Natural killer cell (primary cell): Measurements from ENCODE around the gene FHDC1. TPM values are rescaled to one million over a fixed set of nuclear protein-coding genes. Genes with fewer than 3 reads are reported as not detected.

Source experiments
- ATAC-seq, 3 donors: fragments of 150-1000 bp in 2 of 3; fragments of 200-7000 bp in 1 of 3; cut with Tn5 transposase; 1 replicate in 1 of 3; 2 replicates in 2 of 3; pipeline ENCODE4 v1.10.0; 2021; ENCODE audit warnings: mild to moderate bottlenecking in 2 of 3, moderate library complexity in 2 of 3
- DNase-seq, 2 donors: peaks; one replicate each; pipeline versions ENCODE4 v3.0.0 to v3.0.0-alpha.2; 2013 to 2021; ENCODE audit warnings: mixed read lengths in 1 of 2
- H3K27ac ChIP-seq: one replicate; pipeline ENCODE4 v1.5.1; 2013; ENCODE audit warnings: mild to moderate bottlenecking, low read length
- H3K27me3 ChIP-seq: one replicate; pipeline ENCODE4 v1.6.1; 2013; ENCODE audit warnings: low read length; ENCODE audit not compliant: control insufficient read depth, insufficient read depth
- H3K36me3 ChIP-seq: one replicate; pipeline ENCODE4 v1.6.1; 2013; ENCODE audit warnings: low read length; ENCODE audit not compliant: control insufficient read depth, insufficient read depth
- H3K4me1 ChIP-seq: one replicate; pipeline ENCODE4 v1.6.1; 2013; ENCODE audit warnings: low read length; ENCODE audit not compliant: control insufficient read depth, insufficient read depth
- H3K4me3 ChIP-seq: one replicate; pipeline ENCODE4 v1.5.1; 2013; ENCODE audit warnings: low read length
- H3K9me3 ChIP-seq: one replicate; pipeline ENCODE4 v1.6.1; 2013; ENCODE audit warnings: low read length; ENCODE audit not compliant: control insufficient read depth, insufficient read depth
- H3K27ac Mint-ChIP-seq, 2 donors: one replicate each; pipeline ENCODE4 v1.8.0; 2022; ENCODE audit warnings: mild to moderate bottlenecking in 2 of 2, mixed read lengths in 2 of 2, moderate library complexity in 1 of 2
- H3K27me3 Mint-ChIP-seq, 2 donors: one replicate each; pipeline ENCODE4 v1.8.0; 2022; ENCODE audit warnings: low read depth in 2 of 2, mixed read lengths in 2 of 2
- H3K36me3 Mint-ChIP-seq: one replicate; pipeline ENCODE4 v1.8.0; 2022; ENCODE audit warnings: mixed read lengths
- H3K4me1 Mint-ChIP-seq, 2 donors: one replicate each; pipeline ENCODE4 v1.8.0; 2022; ENCODE audit warnings: mixed read lengths in 2 of 2
- H3K4me3 Mint-ChIP-seq: one replicate; pipeline ENCODE4 v1.8.0; 2022; ENCODE audit warnings: mild to moderate bottlenecking, moderate library complexity, mixed read lengths
- H3K9me3 Mint-ChIP-seq, 2 donors: one replicate each; pipeline ENCODE4 v1.8.0; 2022; ENCODE audit warnings: mixed read lengths in 2 of 2
- CTCF ChIP-seq: fragments of 200-600 bp; IDR thresholded peaks from one replicate; pipeline ENCODE4 v1.8.0; 2022; ENCODE audit warnings: antibody characterized with exemption
- WGBS: methylation state at CpG from one replicate; pipeline ENCODE4 v1.1.7; 2013; ENCODE audit warnings: missing lambda C conversion rate; ENCODE audit not compliant: insufficient coverage; 5-methylcytosine and 5-hydroxymethylcytosine counted together
- intact Hi-C: fragments of 100-400 bp; cut with micrococcal nuclease; formaldehyde crosslinking; loops from one replicate; pipeline ENCODE4 v1.14.2; 2022
- total RNA-seq, 4 donors: library from RNA; stranded (reverse); fragments of 120-200 nt in 1 of 4; gene quantifications; one replicate each; pipeline versions ENCODE4 v1.2.3 to v1.2.4, GENCODE V29; 2013 to 2022

FHDC1 gene
- total RNA-seq, 3 donors from 2014 or later (not counting 1 experiment from before 2014, with no cell fraction given): 0.10 to 0.23 (median 0.16) TPM

GRCh38 chr4:152976212-152976761 lies 40.2 kb downstream of the FHDC1 start:
- Mint-ChIP-seq H3K4me3 (no peak overlapping the region), H3K27me3 (no peaks in the 10 kb centered on the region), H3K9me3 (no peaks in the 10 kb centered on the region), H3K27ac (no peak overlapping the region), H3K36me3 (no peaks in the 10 kb centered on the region), H3K4me1 (no peaks in the 10 kb centered on the region)
- H3K9me3 ChIP-seq: no peaks in the 10 kb centered on the region
- no peak overlapping the region for H3K27ac ChIP-seq
- no peak overlapping the region for H3K4me3 ChIP-seq
- no peaks in the 10 kb centered on the region for H3K36me3 ChIP-seq
- H3K27me3 ChIP-seq: no peaks in the 10 kb centered on the region
- 94% methylated on average over 28 of the region's 28 CpGs for WGBS
- TF ChIP-seq CTCF: no peak
- H3K4me1 ChIP-seq: no peaks in the 10 kb centered on the region
- intact Hi-C loops: no loop called here
- ATAC-seq (no peak), DNase-seq (no peak)

GRCh38 chr4:152979731-152980330 lies 43.7 kb downstream of the FHDC1 start:
- no peak overlapping the region for H3K4me3 ChIP-seq
- H3K27me3 Mint-ChIP-seq: no peaks in the 10 kb centered on the region
- H3K36me3 Mint-ChIP-seq: no peaks in the 10 kb centered on the region
- H3K4me1 ChIP-seq: no peaks in the 10 kb centered on the region
- H3K4me3 Mint-ChIP-seq: no peak overlapping the region
- no peak overlapping the region for H3K27ac Mint-ChIP-seq
- intact Hi-C loops: no loop called here
- no peaks in the 10 kb centered on the region for H3K9me3 ChIP-seq
- no peaks in the 10 kb centered on the region for H3K9me3 Mint-ChIP-seq
- H3K36me3 ChIP-seq: no peaks in the 10 kb centered on the region
- DNase-seq: no peak
- no peak overlapping the region for H3K27ac ChIP-seq
- no peaks in the 10 kb centered on the region for H3K4me1 Mint-ChIP-seq
- no peak for ATAC-seq
- no peak for TF ChIP-seq CTCF
- no peaks in the 10 kb centered on the region for H3K27me3 ChIP-seq
- 86% methylated on average over 10 of the region's 10 CpGs for WGBS

GRCh38 chr4:152981278-152981677 lies 45.2 kb downstream of the FHDC1 start:
- Mint-ChIP-seq H3K9me3 (no peaks in the 10 kb centered on the region), H3K27me3 (no peaks in the 10 kb centered on the region), H3K4me1 (no peaks in the 10 kb centered on the region), H3K36me3 (no peaks in the 10 kb centered on the region), H3K4me3 (no peak overlapping the region), H3K27ac (no peak overlapping the region)
- H3K4me1 ChIP-seq: no peaks in the 10 kb centered on the region
- no peak for TF ChIP-seq CTCF
- no peaks in the 10 kb centered on the region for H3K27me3 ChIP-seq
- no peak overlapping the region for H3K27ac ChIP-seq
- no peak overlapping the region for H3K4me3 ChIP-seq
- 83% methylated on average over 4 of the region's 5 CpGs for WGBS
- intact Hi-C loops: no loop called here
- no peak for ATAC-seq
- no peak for DNase-seq
- no peaks in the 10 kb centered on the region for H3K36me3 ChIP-seq
- no peaks in the 10 kb centered on the region for H3K9me3 ChIP-seq

GRCh38 chr4:152981842-152982241 lies 45.7 kb downstream of the FHDC1 start:
- H3K27ac ChIP-seq: no peak overlapping the region
- Mint-ChIP-seq H3K4me1 (no peaks in the 10 kb centered on the region), H3K27me3 (no peaks in the 10 kb centered on the region), H3K36me3 (no peaks in the 10 kb centered on the region), H3K9me3 (no peaks in the 10 kb centered on the region), H3K4me3 (no peak overlapping the region), H3K27ac (no peak overlapping the region)
- no peak for TF ChIP-seq CTCF
- no peaks in the 10 kb centered on the region for H3K4me1 ChIP-seq
- H3K4me3 ChIP-seq: no peak overlapping the region
- DNase-seq: no peak
- no peaks in the 10 kb centered on the region for H3K27me3 ChIP-seq
- no peaks in the 10 kb centered on the region for H3K36me3 ChIP-seq
- 90% methylated on average over 4 of the region's 4 CpGs for WGBS
- no peak for ATAC-seq
- intact Hi-C loops: no loop called here
- H3K9me3 ChIP-seq: no peaks in the 10 kb centered on the region
